ENCODE results near the gene NSG1. TPM values are rescaled to one million over a fixed set of nuclear protein-coding genes. Genes with fewer than 3 reads are reported as not detected.

Gene NSG1
- polyA plus RNA-seq, 1 of the 3 experiments (the other 2 are of a cell fraction) = 11.4 TPM

DNA sequence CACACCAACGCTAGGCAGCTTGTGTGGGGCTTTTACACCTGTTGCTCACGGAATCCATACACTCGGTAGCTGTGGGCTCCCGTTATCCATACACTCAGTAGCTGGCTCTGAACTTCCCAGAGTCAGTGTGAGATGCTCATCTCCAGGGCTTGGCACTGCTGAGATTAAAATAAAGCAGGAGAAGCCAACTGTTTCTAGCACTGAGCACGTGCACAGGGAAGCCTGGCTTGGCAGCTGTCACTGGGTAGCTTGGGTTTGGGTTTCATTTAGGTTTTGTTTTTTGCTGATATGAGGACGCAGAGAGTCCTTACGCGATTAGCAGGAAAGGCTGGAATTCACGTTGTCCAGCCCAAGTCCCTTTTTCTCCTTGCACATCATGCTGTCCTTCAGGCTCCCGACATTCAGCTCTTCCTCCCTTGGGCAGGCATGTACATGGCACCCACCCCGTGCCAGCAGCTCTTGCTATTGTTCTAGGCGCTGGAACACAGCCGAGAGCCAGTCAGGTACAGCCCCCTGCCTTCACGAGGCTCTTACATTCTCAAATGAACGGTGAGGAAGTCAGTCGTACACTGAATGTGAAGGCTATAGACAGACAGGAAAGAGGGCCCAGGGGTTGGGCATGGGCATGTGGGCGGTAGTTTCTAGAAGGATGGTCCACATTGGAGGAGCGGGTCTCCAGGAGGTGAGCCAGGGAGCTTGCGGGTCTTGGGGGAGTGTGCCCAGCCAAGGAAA lies 25.9 kb downstream of the NSG1 start (continued):
- TF ChIP-seq, protein P1, sequence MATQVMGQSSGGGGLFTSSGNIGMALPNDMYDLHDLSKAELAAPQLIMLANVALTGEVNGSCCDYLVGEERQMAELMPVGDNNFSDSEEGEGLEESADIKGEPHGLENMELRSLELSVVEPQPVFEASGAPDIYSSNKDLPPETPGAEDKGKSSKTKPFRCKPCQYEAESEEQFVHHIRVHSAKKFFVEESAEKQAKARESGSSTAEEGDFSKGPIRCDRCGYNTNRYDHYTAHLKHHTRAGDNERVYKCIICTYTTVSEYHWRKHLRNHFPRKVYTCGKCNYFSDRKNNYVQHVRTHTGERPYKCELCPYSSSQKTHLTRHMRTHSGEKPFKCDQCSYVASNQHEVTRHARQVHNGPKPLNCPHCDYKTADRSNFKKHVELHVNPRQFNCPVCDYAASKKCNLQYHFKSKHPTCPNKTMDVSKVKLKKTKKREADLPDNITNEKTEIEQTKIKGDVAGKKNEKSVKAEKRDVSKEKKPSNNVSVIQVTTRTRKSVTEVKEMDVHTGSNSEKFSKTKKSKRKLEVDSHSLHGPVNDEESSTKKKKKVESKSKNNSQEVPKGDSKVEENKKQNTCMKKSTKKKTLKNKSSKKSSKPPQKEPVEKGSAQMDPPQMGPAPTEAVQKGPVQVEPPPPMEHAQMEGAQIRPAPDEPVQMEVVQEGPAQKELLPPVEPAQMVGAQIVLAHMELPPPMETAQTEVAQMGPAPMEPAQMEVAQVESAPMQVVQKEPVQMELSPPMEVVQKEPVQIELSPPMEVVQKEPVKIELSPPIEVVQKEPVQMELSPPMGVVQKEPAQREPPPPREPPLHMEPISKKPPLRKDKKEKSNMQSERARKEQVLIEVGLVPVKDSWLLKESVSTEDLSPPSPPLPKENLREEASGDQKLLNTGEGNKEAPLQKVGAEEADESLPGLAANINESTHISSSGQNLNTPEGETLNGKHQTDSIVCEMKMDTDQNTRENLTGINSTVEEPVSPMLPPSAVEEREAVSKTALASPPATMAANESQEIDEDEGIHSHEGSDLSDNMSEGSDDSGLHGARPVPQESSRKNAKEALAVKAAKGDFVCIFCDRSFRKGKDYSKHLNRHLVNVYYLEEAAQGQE (IDR thresholded peaks at IDR 0.05; ENCODE audit: low read depth, low read length) = no peak
- no peak for TF ChIP-seq SMC3 (IDR thresholded peaks at IDR 0.05; ENCODE audit: low read depth, low read length)
- no peak for TF ChIP-seq TCF12 (IDR thresholded peaks at IDR 0.05)
- TF ChIP-seq, protein P2, sequence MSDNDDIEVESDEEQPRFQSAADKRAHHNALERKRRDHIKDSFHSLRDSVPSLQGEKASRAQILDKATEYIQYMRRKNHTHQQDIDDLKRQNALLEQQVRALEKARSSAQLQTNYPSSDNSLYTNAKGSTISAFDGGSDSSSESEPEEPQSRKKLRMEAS (IDR thresholded peaks at IDR 0.05; ENCODE audit: low read depth) = no peak
- no peak for TF ChIP-seq SIN3A (IDR thresholded peaks at IDR 0.05; ENCODE audit: borderline replicate concordance, low read depth, low read length)
- no peak for TF ChIP-seq TEAD4 (IDR thresholded peaks at IDR 0.05; ENCODE audit: borderline replicate concordance, insufficient read depth)
- TF ChIP-seq NFIC (IDR thresholded peaks at IDR 0.05; ENCODE audit: borderline replicate concordance) = no peak

GRCh38 chr4:4413373-4413725 lies 26.4 kb downstream of the NSG1 start:
- H4K20me1 ChIP-seq (ENCODE audit: insufficient read depth) = no peaks in the 10 kb centered on the region
- H3K9ac ChIP-seq = no peak overlapping the region
- H3K9me2 ChIP-seq = no peaks in the 10 kb centered on the region
- no peaks in the 10 kb centered on the region for H3F3A ChIP-seq (replicated peaks; ENCODE audit: insufficient read depth)
- no peak overlapping the region for H3K27ac ChIP-seq (ENCODE audit: low read depth in 2 of 2, low read length in 1 of 2)
- H3K4me3 ChIP-seq (ENCODE audit: low read depth in 2 of 2, low read length in 1 of 2) = no peak overlapping the region
- 96% methylated on average over 10 of the region's 10 CpGs for WGBS (ENCODE audit: low lambda C conversion rate)
- H3K4me2 ChIP-seq = no peak overlapping the region
- H3K4me1 ChIP-seq (ENCODE audit: control insufficient read depth in 1 of 2, insufficient read depth in 2 of 2, low read depth in 1 of 2, low read length in 1 of 2) = no peaks in the 10 kb centered on the region; a peak in 1 of 4 replicates
- H3K27me3 ChIP-seq (ENCODE audit: insufficient read depth) = no peaks in the 10 kb centered on the region
- CTCF ChIA-PET = interaction anchor here (1.0 to 1.1 kb wide), 2 partner anchors 14 to 68 kb away, joined by 3 to 5 read pairs; no protein-coding TSS in a partner anchor
- no peak for TF ChIP-seq RFX5 (IDR thresholded peaks at IDR 0.05; ENCODE audit: low read length)
- TF ChIP-seq YY1 (IDR thresholded peaks at IDR 0.05; ENCODE audit: low read depth) = no peak
- TF ChIP-seq MEF2A (IDR thresholded peaks at IDR 0.05; ENCODE audit: borderline replicate concordance, low read depth) = no peak
- TF ChIP-seq ZBTB33 (IDR thresholded peaks at IDR 0.05; ENCODE audit: borderline replicate concordance, low read depth) = no peak
- no peak for TF ChIP-seq RCOR1 (IDR thresholded peaks at IDR 0.05; ENCODE audit: low read length)
- TF ChIP-seq, protein P3, sequence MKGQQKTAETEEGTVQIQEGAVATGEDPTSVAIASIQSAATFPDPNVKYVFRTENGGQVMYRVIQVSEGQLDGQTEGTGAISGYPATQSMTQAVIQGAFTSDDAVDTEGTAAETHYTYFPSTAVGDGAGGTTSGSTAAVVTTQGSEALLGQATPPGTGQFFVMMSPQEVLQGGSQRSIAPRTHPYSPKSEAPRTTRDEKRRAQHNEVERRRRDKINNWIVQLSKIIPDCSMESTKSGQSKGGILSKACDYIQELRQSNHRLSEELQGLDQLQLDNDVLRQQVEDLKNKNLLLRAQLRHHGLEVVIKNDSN (IDR thresholded peaks at IDR 0.05; ENCODE audit: borderline replicate concordance, low read depth) = no peak
- POLR2A ChIA-PET = no interaction called here
- no peaks in the 10 kb centered on the region for H3K9me3 ChIP-seq
- H3K36me3 ChIP-seq (replicated peaks in 1 of 2; ENCODE audit: control insufficient read depth in 1 of 2, insufficient read depth in 2 of 2, low read length in 1 of 2) = peaks cover 0 to 8% of the 10 kb centered on the region in 2 experiments
- H2AFZ ChIP-seq (ENCODE audit: low read depth) = no peak overlapping the region
- DNase-seq = no peak
- no peaks in the 10 kb centered on the region for H3K79me2 ChIP-seq (ENCODE audit: insufficient read depth)
